Measurements from ENCODE around the gene GINS1.

- TF ChIP-seq CTCF (IDR thresholded peaks at IDR 0.05) (no peak), POLR2A (IDR thresholded peaks at IDR 0.05) (no peak), POLR2AphosphoS5 (IDR thresholded peaks at IDR 0.05) (no peak), EP300 (IDR thresholded peaks at IDR 0.05) (no peak)
These were observed 24.6 kb upstream of the GINS1 start for GRCh38 chr20:25382704-25383370.
